Uterus (tissue), 2 donors: Measurements from ENCODE around the gene CCNB3.

Experiments used
- POLR2A ChIP-seq, 2 donors: fragments of 450-650 bp; IDR thresholded peaks; one replicate each; pipeline ENCODE4 v1.6.1; 2016; ENCODE audit warnings: antibody characterized with exemption in 2 of 2, mild to moderate bottlenecking in 1 of 2, moderate library complexity in 1 of 2
- TF ChIP-seq, protein P1 (sequence below), 4 experiments: fragments of 200-600 bp in 2 of 4; fragments of 450-650 bp in 2 of 4; sonication (generic) in 2 of 4; IDR thresholded peaks; one replicate each; pipeline ENCODE4 v1.5.1; 2016 to 2019; ENCODE audit warnings: antibody characterized with exemption in 4 of 4, mild to moderate bottlenecking in 2 of 4, moderate library complexity in 1 of 4

DNA sequence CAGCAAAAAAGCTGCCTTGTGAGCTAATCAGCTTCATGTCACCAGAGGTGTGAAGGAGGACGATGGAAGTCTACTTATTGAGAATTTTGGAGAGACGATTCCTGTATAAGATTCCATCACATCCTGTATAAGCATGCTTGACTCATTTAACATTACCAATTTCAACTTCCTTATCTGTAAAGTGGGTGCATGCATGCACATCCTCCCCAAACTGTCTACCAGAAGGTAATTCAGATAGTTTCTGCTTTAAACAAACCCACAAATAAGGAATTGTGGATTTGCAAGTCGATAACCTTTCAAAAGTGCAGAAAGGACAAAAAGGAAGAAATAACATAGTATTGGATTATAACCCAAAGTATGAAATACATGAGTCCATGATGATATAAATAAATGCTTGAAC, 34.8 kb upstream of the CCNB3 start:
- TF ChIP-seq, protein P1, sequence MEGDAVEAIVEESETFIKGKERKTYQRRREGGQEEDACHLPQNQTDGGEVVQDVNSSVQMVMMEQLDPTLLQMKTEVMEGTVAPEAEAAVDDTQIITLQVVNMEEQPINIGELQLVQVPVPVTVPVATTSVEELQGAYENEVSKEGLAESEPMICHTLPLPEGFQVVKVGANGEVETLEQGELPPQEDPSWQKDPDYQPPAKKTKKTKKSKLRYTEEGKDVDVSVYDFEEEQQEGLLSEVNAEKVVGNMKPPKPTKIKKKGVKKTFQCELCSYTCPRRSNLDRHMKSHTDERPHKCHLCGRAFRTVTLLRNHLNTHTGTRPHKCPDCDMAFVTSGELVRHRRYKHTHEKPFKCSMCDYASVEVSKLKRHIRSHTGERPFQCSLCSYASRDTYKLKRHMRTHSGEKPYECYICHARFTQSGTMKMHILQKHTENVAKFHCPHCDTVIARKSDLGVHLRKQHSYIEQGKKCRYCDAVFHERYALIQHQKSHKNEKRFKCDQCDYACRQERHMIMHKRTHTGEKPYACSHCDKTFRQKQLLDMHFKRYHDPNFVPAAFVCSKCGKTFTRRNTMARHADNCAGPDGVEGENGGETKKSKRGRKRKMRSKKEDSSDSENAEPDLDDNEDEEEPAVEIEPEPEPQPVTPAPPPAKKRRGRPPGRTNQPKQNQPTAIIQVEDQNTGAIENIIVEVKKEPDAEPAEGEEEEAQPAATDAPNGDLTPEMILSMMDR (IDR thresholded peaks at IDR 0.05), result no peak
- TF ChIP-seq POLR2A (IDR thresholded peaks at IDR 0.05), result no peak
